ENCODE results near the gene MPHOSPH10.

DNA sequence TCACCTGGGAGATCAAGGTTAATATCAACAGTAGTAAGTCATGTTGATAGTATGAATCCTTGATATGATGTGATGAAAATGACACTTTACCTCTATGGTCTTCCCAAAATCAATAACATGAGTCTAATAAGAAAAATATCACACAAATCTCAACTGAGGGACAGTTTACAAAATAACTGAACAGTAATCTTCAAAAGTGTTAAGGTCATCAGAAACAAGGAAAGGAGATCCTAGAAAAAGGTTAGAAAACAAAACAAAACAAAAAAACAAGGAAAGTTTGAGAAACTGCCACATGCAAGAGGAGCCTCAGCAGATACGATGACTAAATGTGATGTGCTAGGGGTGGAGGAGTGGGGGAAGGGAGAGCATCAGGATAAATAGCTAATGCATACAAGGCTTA lies 16.6 kb upstream of the MPHOSPH10 start:
- no peak for TF ChIP-seq POLR2AphosphoS5 (IDR thresholded peaks at IDR 0.05)
- TF ChIP-seq, protein P1, sequence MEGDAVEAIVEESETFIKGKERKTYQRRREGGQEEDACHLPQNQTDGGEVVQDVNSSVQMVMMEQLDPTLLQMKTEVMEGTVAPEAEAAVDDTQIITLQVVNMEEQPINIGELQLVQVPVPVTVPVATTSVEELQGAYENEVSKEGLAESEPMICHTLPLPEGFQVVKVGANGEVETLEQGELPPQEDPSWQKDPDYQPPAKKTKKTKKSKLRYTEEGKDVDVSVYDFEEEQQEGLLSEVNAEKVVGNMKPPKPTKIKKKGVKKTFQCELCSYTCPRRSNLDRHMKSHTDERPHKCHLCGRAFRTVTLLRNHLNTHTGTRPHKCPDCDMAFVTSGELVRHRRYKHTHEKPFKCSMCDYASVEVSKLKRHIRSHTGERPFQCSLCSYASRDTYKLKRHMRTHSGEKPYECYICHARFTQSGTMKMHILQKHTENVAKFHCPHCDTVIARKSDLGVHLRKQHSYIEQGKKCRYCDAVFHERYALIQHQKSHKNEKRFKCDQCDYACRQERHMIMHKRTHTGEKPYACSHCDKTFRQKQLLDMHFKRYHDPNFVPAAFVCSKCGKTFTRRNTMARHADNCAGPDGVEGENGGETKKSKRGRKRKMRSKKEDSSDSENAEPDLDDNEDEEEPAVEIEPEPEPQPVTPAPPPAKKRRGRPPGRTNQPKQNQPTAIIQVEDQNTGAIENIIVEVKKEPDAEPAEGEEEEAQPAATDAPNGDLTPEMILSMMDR (IDR thresholded peaks at IDR 0.05) = no peak
- no peak for TF ChIP-seq EP300 (IDR thresholded peaks at IDR 0.05)
